Keratinocyte (primary cell): ENCODE data around the gene HEATR9.
"Not testable (repeated sequence)": the region's sequence is repeated elsewhere in the genome, so short reads cannot be mapped to it uniquely, and the experiment has no call there.

ENCODE experiments used
- EZH2 ChIP-seq: IDR thresholded peaks from one replicate; pipeline ENCODE4 v1.6.1; 2012; ENCODE audit warnings: inconsistent platforms, mild to moderate bottlenecking, low read length, moderate library complexity
- TF ChIP-seq, protein P1 (sequence below), 3 experiments: IDR thresholded peaks in 1 of 3; conservative IDR thresholded peaks in 1 of 3; optimal IDR thresholded peaks in 1 of 3; 2 replicates in 2 of 3; 3 replicates in 1 of 3; pipeline versions ENCODE3 to v1.5.1; 2011; ENCODE audit warnings: low read length in 3 of 3, mild to moderate bottlenecking in 3 of 3, moderate library complexity in 2 of 3, control low read depth in 1 of 3, inconsistent platforms in 1 of 3; ENCODE audit not compliant: insufficient read depth in 2 of 3; ENCODE audit errors: extremely low read depth in 1 of 3

DNA sequence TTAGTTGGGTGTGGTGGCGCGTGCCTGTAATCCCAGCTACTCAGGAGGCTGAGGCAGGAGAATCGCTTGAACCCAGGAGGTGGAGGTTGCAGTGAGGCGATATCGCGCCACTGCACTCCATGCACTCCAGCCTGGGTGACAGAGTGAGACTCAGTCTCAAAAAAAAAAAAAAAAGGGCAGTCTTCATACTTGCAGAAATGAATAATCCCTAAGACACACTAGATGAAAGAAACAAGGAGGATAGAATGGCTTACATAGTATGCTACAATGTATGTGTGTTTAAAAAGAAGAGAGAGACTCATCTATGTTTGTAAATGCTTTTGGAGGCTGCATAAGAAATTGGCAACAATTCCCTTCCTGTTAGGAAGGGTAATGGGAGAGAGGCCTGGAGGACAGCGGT, 29.1 kb upstream of the HEATR9 start:
- TF ChIP-seq, protein P1, sequence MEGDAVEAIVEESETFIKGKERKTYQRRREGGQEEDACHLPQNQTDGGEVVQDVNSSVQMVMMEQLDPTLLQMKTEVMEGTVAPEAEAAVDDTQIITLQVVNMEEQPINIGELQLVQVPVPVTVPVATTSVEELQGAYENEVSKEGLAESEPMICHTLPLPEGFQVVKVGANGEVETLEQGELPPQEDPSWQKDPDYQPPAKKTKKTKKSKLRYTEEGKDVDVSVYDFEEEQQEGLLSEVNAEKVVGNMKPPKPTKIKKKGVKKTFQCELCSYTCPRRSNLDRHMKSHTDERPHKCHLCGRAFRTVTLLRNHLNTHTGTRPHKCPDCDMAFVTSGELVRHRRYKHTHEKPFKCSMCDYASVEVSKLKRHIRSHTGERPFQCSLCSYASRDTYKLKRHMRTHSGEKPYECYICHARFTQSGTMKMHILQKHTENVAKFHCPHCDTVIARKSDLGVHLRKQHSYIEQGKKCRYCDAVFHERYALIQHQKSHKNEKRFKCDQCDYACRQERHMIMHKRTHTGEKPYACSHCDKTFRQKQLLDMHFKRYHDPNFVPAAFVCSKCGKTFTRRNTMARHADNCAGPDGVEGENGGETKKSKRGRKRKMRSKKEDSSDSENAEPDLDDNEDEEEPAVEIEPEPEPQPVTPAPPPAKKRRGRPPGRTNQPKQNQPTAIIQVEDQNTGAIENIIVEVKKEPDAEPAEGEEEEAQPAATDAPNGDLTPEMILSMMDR (optimal IDR thresholded peaks at IDR 0.05 in 1 of 3, IDR thresholded peaks at IDR 0.05 in 1 of 3, conservative IDR thresholded peaks at IDR 0.05 in 1 of 3; ENCODE audit: extremely low read depth in 1 of 3, insufficient read depth in 2 of 3, low read length in 3 of 3), result not testable (repeated sequence)
- not testable (repeated sequence) for TF ChIP-seq EZH2
